GM19463 (cell line): ENCODE data around the gene ATP1A1.

Experiments used
- ATAC-seq: cut with Tn5 transposase; IDR thresholded peaks from one replicate; pipeline ENCODE4 v1.9.1; 2021; ENCODE audit warnings: mild to moderate bottlenecking, moderate library complexity; ENCODE audit not compliant: unreplicated experiment

Gene ATP1A1

GRCh38 chr1:116372651-116373430 is at the start of gene ATP1A1:
Gene ATP1A1 (plus strand): TSS chr1:116373244. CDS start chr1:116373512, 268 bp downstream.
- ATAC-seq, result peak; percentile 59

DNA sequence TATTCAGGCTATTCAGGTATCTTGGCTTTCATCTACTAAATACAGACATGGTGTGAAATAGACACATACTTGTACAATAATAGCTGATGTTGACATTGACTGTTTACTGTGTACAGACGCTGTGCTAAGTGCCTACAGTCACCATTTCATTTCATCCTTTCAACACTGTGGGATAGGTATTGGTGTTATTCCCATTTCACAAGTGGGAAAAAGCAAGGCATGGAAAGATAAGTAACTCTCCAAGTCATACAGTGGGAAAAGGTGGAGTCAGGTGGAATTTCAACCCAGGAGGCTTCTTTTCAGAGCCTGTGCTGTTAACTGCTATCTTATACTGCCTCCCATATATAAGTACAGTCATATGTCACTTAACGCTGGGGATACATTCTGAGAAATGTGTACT is 49.6 kb upstream of the ATP1A1 start:
- ATAC-seq, result no peak

DNA sequence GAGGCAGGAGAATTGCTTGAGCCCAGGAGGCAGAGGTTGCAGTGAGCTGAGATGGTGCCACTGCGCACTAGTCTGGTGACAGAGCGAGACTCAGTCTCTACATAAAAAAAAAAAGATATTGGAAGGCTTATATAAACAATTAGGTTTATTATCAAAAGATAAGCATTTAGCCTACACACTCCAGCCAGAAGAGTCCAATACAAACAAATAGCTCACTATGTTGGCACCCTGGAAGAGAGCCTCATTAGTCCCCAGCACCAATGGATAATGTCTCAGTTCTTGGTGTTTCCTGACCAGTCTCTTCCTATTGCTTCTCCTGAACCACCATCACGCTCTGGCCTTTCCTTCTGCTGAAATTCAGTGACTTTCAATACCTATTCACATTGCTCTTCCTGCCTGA is 48.6 kb upstream of the ATP1A1 start:
- ATAC-seq, result no peak

- no peak for ATAC-seq
Measured at GRCh38 chr1:116325104-116325503, 47.9 kb upstream of the ATP1A1 start.

GRCh38 chr1:116325922-116326321 is 47.1 kb upstream of the ATP1A1 start:
- ATAC-seq, result no peak

DNA sequence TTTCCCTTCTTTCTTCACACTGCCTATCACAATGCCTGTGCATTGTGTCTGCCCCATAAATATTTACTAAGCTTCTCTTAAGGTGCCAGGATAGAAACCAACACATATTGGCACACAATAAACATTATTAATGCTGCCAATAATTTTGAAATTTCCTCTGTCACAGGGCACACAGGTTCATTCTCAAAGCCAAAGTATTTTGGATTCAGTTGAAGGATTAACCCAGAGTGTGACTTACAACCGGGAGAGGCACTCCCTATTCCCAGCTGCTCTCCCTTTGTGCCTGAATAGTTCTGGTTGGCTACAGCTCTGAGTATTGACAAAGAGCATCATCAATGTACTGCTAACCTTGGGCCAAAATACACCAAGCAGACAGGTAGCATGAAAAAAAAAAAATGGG is 46.6 kb upstream of the ATP1A1 start:
- ATAC-seq, result no peak

GRCh38 chr1:116328671-116329070 is 44.4 kb upstream of the ATP1A1 start:
- no peak for ATAC-seq

DNA sequence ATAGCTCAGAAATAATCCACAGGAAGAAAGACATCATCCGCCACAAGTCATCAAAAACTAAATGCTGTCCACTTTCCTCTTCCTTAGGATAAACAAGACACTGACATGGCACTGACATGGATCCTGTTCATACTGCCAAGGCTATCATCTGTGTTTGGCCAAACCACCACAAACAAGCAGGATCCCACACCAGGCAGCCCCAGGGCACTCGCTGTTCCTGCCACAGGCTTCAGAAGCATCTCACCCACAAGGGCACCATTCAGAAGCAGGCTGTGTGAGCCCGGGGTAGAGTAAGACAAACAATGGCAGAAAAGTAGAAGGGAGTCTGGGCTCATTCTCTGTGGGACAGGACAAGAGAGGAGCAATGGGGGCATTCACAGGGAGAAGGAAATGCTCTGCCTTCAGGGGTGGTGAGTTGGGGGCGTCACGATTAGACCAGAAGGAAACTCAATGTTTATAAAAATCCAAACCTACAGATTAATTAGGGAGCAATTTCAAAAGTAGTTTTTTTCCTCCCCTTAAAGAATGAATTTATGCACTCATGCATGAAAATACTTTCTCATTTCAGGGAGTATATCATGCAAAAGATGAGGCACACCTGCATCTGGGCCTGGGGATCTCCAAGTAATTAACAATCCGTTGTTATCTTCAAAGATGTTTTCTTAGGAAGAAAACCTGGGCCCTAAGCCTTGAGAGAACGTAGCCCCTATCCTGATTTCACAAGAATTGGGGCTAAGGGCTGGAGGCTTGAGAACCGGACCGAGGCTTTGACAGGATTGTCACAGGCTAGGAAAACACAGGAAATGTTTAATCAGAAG is 43.3 kb upstream of the ATP1A1 start:
- ATAC-seq, result no peak

DNA sequence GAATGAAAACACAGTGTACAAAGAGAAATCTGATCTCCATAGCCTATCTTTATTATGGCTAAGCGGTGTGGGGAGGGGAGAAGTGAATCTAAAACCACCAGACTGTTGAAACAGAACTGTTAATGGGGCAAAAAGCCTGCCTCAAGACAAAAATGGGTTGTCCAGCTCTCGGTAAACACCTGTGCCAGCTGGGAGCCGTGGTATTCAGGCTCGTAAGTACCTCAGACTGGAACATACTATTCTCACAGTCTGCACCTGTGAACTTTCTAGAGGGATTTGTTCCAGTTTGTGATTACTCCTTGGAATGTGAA is 42.7 kb upstream of the ATP1A1 start:
- ATAC-seq, result no peak

DNA sequence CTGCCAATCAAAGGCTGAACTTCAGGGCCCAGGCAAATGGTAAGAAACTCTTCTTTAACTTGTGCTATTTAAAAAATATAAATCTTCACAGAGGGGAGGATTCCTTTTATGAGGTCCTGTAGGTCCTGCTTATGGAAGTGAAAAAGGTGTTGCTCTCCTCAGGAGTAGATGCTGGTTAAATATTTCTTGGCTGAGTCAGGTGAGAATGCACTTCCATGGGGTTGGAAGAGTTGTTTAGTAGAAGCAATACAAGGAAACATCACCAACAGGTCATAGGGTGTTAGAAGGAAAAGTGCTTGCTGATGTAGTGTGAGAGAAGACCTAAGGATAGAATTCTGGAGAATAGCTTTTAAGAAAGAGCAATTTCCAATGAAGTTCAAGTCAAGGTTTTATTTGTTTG is 42.2 kb upstream of the ATP1A1 start:
- no peak for ATAC-seq

GRCh38 chr1:116331523-116331922 is 41.5 kb upstream of the ATP1A1 start:
- no peak for ATAC-seq

- ATAC-seq, result no peak
Measured at GRCh38 chr1:116332451-116332850, 40.6 kb upstream of the ATP1A1 start.

- no peak for ATAC-seq
Measured at GRCh38 chr1:116333171-116334014, 39.7 kb upstream of the ATP1A1 start.

DNA sequence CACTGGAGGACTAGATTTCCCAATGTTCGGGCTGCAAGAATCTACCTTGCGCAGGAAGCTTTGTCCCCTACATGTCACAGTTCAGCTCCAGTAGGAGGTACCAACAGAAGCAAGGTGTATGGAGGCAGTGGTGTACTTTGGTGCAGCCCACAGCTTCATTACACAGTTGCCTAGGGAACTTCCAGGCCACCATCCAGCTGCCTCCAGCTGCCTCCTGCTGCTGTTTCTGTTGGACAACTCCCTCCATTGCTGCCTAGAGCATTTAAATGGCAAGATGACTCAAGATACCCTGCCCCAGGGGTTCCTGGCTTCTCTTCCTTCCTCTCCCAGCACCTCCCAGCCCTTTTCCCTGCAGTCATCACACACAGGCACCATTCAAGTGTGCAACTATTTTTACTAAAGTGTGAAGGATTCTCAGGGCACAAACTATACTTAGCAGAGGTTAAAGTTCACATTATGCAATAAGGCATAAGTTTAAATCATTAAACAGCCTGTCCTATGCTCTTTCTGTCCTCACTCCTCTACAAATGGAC is 39.0 kb upstream of the ATP1A1 start:
- no peak for ATAC-seq

GRCh38 chr1:116334868-116335635 is 38.0 kb upstream of the ATP1A1 start:
- no peak for ATAC-seq

GRCh38 chr1:116335850-116336624 is 37.0 kb upstream of the ATP1A1 start:
- no peak for ATAC-seq

GRCh38 chr1:116337398-116337797 is 35.6 kb upstream of the ATP1A1 start:
- ATAC-seq, result no peak

DNA sequence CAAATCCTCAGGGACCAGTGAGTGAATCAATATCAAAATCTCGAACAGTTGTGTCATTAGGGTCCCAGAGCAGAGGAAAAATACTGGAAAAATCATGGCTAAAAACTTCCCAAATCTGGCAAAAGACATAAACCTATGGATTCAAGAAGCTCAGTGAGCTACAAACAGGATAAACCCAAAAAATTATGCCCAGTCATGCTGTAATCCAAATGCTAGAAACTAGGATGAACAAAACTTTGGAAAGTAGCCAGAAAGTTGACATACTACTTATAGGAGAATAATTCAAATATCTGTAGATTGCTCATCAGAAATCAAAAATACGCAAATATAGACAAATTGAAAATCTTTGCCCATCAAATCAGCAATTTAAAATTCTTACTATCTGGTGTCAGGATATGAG is 34.6 kb upstream of the ATP1A1 start:
- no peak for ATAC-seq

DNA sequence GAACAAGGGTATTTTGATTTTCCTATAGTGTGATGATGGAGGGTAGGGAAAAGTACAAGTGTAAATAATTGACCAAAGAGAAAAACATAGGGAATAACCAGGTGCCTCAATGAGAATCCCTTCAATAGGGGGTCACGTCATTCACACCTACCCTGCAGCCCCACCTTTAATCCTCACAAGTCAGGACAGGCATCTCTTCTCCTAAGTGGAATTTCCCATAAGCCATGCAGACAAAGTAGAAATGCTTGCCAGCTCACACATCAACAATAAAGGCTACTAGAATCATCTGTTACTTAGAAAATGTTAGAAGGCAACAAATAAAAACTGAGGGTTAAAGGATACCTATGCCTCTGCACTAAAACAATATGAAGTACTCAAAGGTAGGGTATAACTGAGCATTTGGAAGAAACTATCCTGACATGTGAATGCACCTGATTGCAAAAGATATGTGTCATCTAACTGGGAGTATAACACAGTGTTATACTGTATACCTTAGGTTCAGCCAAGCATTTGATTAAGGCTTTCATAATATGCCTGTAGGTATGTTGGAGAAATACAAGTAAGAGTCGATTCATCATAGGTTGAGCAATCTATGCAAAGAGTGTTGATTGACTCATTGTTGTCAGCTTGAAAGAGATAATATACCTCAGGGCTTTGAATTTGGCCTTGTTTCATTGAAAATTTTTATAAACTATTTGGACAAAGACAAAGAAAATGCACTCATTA is 32.4 kb upstream of the ATP1A1 start:
- no peak for ATAC-seq
